H1 (cell line): ENCODE results near the gene APLP1. TPM values are rescaled to one million over a fixed set of nuclear protein-coding genes. Genes with fewer than 3 reads are reported as not detected.

Experiments used
- CTCF ChIA-PET: fragments of 300-600 bp; sonication (Branson Sonifier 250); formaldehyde crosslinking; loops from one replicate; lab custom pipeline; 2021; ENCODE audit not compliant: partially characterized antibody; lab: Charles Lee
- POLR2A ChIA-PET: fragments of 300-600 bp; sonication (Branson Sonifier 250); formaldehyde crosslinking; loops from one replicate; lab custom pipeline; 2021; ENCODE audit warnings: inconsistent platforms; ENCODE audit not compliant: partially characterized antibody; lab: Charles Lee
- DNase-seq, 2 experiments: peaks; one replicate each; pipeline versions ENCODE4 v3.0.0 to v3.0.0-alpha.2; 2010 to 2022; ENCODE audit warnings: low spot score in 2 of 2, low read depth in 1 of 2, mixed read lengths in 1 of 2
- FAIRE-seq: peaks from 2 replicates; lab custom pipeline; 2011; peaks lifted over from hg19 to GRCh38; lab: Jason Lieb, UNC
- H2AFZ ChIP-seq: 2 replicates; pipeline ENCODE4 v1.8.1; 2012; ENCODE audit warnings: low read length, inconsistent platforms
- H2AK5ac ChIP-seq: 2 replicates; pipeline ENCODE4 v1.6.1; 2013; ENCODE audit warnings: low read depth, low read length
- H2BK120ac ChIP-seq: replicated peaks from 2 replicates; pipeline ENCODE3; 2013; ENCODE audit warnings: low read depth, low read length, inconsistent platforms
- H2BK12ac ChIP-seq: 2 replicates; pipeline ENCODE4 v1.6.1; 2013; ENCODE audit warnings: low read depth, low read length
- H2BK15ac ChIP-seq: 2 replicates; pipeline ENCODE4 v1.6.1; 2013; ENCODE audit warnings: low read length
- H2BK20ac ChIP-seq: 2 replicates; pipeline ENCODE4 v1.6.1; 2013; ENCODE audit warnings: low read length
- H2BK5ac ChIP-seq: 2 replicates; pipeline ENCODE4 v1.6.1; 2013; ENCODE audit warnings: low read depth, low read length
- H3K14ac ChIP-seq: 2 replicates; pipeline ENCODE4 v1.6.1; 2013; ENCODE audit warnings: inconsistent platforms; ENCODE audit not compliant: insufficient read length
- H3K18ac ChIP-seq: 2 replicates; pipeline ENCODE4 v1.6.1; 2013; ENCODE audit warnings: low read length; ENCODE audit errors: extremely low read depth
- H3K23ac ChIP-seq: 2 replicates; pipeline ENCODE4 v1.6.1; 2013; ENCODE audit warnings: inconsistent platforms; ENCODE audit not compliant: insufficient read length
- H3K23me2 ChIP-seq: 2 replicates; pipeline ENCODE4 v1.6.1; 2013; ENCODE audit warnings: low read depth, low read length
- H3K27ac ChIP-seq: 2 replicates; pipeline ENCODE4 v1.6.1; 2011; ENCODE audit warnings: low read depth, low read length, inconsistent platforms
- H3K27me3 ChIP-seq, 4 experiments: replicated peaks in 1 of 4; 1 replicate in 1 of 4; 2 replicates in 3 of 4; pipeline versions ENCODE4 v1.6.1 to v1.8.1; 2011 to 2013; ENCODE audit warnings: low read length in 3 of 4, mild to moderate bottlenecking in 3 of 4, inconsistent platforms in 2 of 4, mixed read lengths in 2 of 4, moderate library complexity in 1 of 4; ENCODE audit not compliant: control insufficient read depth in 3 of 4, insufficient read depth in 3 of 4; ENCODE audit errors: extremely low read depth in 1 of 4
- H3K36me3 ChIP-seq, 4 experiments: 2 replicates each; pipeline versions ENCODE4 v1.6.1 to v1.8.1; 2011 to 2013; ENCODE audit warnings: mild to moderate bottlenecking in 4 of 4, low read length in 3 of 4, moderate library complexity in 2 of 4, control low read depth in 1 of 4, inconsistent platforms in 1 of 4; ENCODE audit not compliant: insufficient read depth in 4 of 4, control insufficient read depth in 2 of 4
- H3K4ac ChIP-seq: replicated peaks from 2 replicates; pipeline ENCODE3; 2013; ENCODE audit warnings: low read length, low read depth, mixed read lengths, inconsistent platforms; ENCODE audit not compliant: insufficient read length
- H3K4me1 ChIP-seq, 4 experiments: replicated peaks in 1 of 4; 1 replicate in 1 of 4; 2 replicates in 3 of 4; pipeline versions ENCODE4 v1.6.1 to v1.8.1; 2011 to 2013; ENCODE audit warnings: low read length in 3 of 4, inconsistent platforms in 2 of 4, mixed read lengths in 1 of 4; ENCODE audit not compliant: insufficient read depth in 4 of 4, control insufficient read depth in 3 of 4
- H3K4me2 ChIP-seq, 2 experiments: 2 replicates each; pipeline versions ENCODE4 v1.6.1 to v1.8.1; 2011 to 2013; ENCODE audit warnings: low read depth in 2 of 2, low read length in 2 of 2, control low read depth in 1 of 2, inconsistent platforms in 1 of 2, mild to moderate bottlenecking in 1 of 2; ENCODE audit not compliant: insufficient read depth in 1 of 2
- H3K4me3 ChIP-seq, 4 experiments: fragments of 200-600, 300-600 bp in 1 of 4; sonication (generic), shearing (Covaris generic), sonication (Bioruptor Twin) in 1 of 4; 2 replicates each; pipeline versions ENCODE4 v1.5.1 to v1.8.1; 2011 to 2016; ENCODE audit warnings: low read length in 4 of 4, low read depth in 3 of 4, control low read depth in 2 of 4, inconsistent platforms in 2 of 4, mild to moderate bottlenecking in 2 of 4, mixed read lengths in 1 of 4, moderate library complexity in 1 of 4; ENCODE audit not compliant: insufficient read depth in 2 of 4; ENCODE audit errors: extremely low read depth in 1 of 4
- H3K56ac ChIP-seq: replicated peaks from 2 replicates; pipeline ENCODE3; 2013; ENCODE audit warnings: low read depth, mild to moderate bottlenecking, mixed read lengths, low read length, inconsistent platforms; ENCODE audit not compliant: insufficient read length
- H3K79me1 ChIP-seq: 2 replicates; pipeline ENCODE4 v1.6.1; 2013; ENCODE audit warnings: low read depth, low read length, control low read depth
- H3K79me2 ChIP-seq, 2 experiments: 2 replicates each; pipeline versions ENCODE4 v1.6.1 to v1.8.1; 2012 to 2013; ENCODE audit warnings: low read length in 2 of 2, mild to moderate bottlenecking in 2 of 2, inconsistent platforms in 1 of 2; ENCODE audit not compliant: insufficient read depth in 2 of 2, control insufficient read depth in 1 of 2
- H3K9ac ChIP-seq, 4 experiments: replicated peaks in 1 of 4; 1 replicate in 1 of 4; 2 replicates in 3 of 4; pipeline versions ENCODE4 v1.6.1 to v1.8.1; 2011 to 2013; ENCODE audit warnings: low read depth in 3 of 4, low read length in 3 of 4, control low read depth in 2 of 4, mild to moderate bottlenecking in 2 of 4, moderate library complexity in 2 of 4, inconsistent platforms in 1 of 4; ENCODE audit errors: extremely low read depth in 1 of 4
- H3K9me3 ChIP-seq, 2 experiments: 2 replicates each; pipeline versions ENCODE4 v1.6.1 to v1.8.1; 2012 to 2013; ENCODE audit warnings: mild to moderate bottlenecking in 2 of 2, moderate library complexity in 2 of 2, control low read depth in 1 of 2, inconsistent platforms in 1 of 2, low read depth in 1 of 2, low read length in 1 of 2, mixed read lengths in 1 of 2; ENCODE audit not compliant: insufficient read depth in 2 of 2
- H4K20me1 ChIP-seq, 2 experiments: replicated peaks in 1 of 2; 2 replicates each; pipeline versions ENCODE3 to v1.8.1; 2011 to 2013; ENCODE audit warnings: inconsistent platforms in 2 of 2, low read length in 2 of 2, mild to moderate bottlenecking in 1 of 2; ENCODE audit not compliant: insufficient read depth in 2 of 2, control insufficient read depth in 1 of 2
- H4K5ac ChIP-seq: 2 replicates; pipeline ENCODE4 v1.6.1; 2013; ENCODE audit warnings: low read length, low read depth, mixed read lengths, inconsistent platforms; ENCODE audit not compliant: insufficient read length
- H4K8ac ChIP-seq: 2 replicates; pipeline ENCODE4 v1.8.0; 2013; ENCODE audit warnings: mild to moderate bottlenecking, moderate library complexity, low read length, inconsistent platforms; ENCODE audit not compliant: insufficient read depth; ENCODE audit errors: extremely low read depth
- H4K91ac ChIP-seq: replicated peaks from 2 replicates; pipeline ENCODE3; 2013; ENCODE audit warnings: low read length, mixed read lengths, inconsistent platforms; ENCODE audit not compliant: insufficient read length
- ASH2L ChIP-seq: fragments of 200-600, 300-600 bp; sonication (generic); IDR thresholded peaks from one replicate; pipeline ENCODE4 v1.7.1; 2017; ENCODE audit warnings: low read length
- BRCA1 ChIP-seq: IDR thresholded peaks from 2 replicates; pipeline ENCODE4 v1.6.1; 2012; ENCODE audit warnings: low read depth, low read length, improper control_type of control experiment
- CBX8 ChIP-seq: fragments of 300-800, 300-1000 bp; sonication (generic); IDR thresholded peaks from 2 replicates; pipeline ENCODE4 v1.7.1; 2016; ENCODE audit warnings: low read depth, low read length, borderline replicate concordance
- CHD1 ChIP-seq: IDR thresholded peaks from 2 replicates; pipeline ENCODE4 v1.6.1; 2012; ENCODE audit warnings: low read depth, low read length, improper control_type of control experiment
- CTBP2 ChIP-seq: IDR thresholded peaks from 2 replicates; pipeline ENCODE4 v1.7.0; 2011; ENCODE audit warnings: borderline replicate concordance, mild to moderate bottlenecking, moderate library complexity, mixed read lengths, low read length; ENCODE audit not compliant: insufficient read depth, insufficient read length
- JUN ChIP-seq: IDR thresholded peaks from 2 replicates; pipeline ENCODE4 v1.6.1; 2011; ENCODE audit warnings: low read depth, mild to moderate bottlenecking, improper control_type of control experiment, low read length
- MAFK ChIP-seq: IDR thresholded peaks from 2 replicates; pipeline ENCODE4 v1.6.1; 2012; ENCODE audit warnings: low read depth, mild to moderate bottlenecking, improper control_type of control experiment, low read length
- NANOG ChIP-seq: IDR thresholded peaks from 2 replicates; pipeline ENCODE4 v1.6.1; 2011; ENCODE audit warnings: low read length, low read depth, mild to moderate bottlenecking, inconsistent platforms; ENCODE audit not compliant: insufficient read depth, poor library complexity, severe bottlenecking
- POU5F1 ChIP-seq: IDR thresholded peaks from 2 replicates; pipeline ENCODE4 v1.6.1; 2011; ENCODE audit warnings: low read depth, mild to moderate bottlenecking, low read length, moderate library complexity
- RAD21 ChIP-seq, 2 experiments: IDR thresholded peaks in 1 of 2; conservative IDR thresholded peaks in 1 of 2; 2 replicates each; pipeline ENCODE4 v1.6.1; 2011; ENCODE audit warnings: low read depth in 2 of 2, low read length in 2 of 2, improper control_type of control experiment in 1 of 2, inconsistent platforms in 1 of 2, mild to moderate bottlenecking in 1 of 2, moderate library complexity in 1 of 2
- SAP30 ChIP-seq: fragments of 300-600 bp; sonication (generic); IDR thresholded peaks from 2 replicates; pipeline ENCODE4 v1.7.1; 2012; ENCODE audit warnings: low read length, moderate library complexity, mild to moderate bottlenecking, inconsistent platforms; ENCODE audit not compliant: insufficient read depth, insufficient replicate concordance
- SIX5 ChIP-seq: IDR thresholded peaks from 2 replicates; pipeline ENCODE4 v1.6.1; 2011; ENCODE audit warnings: mild to moderate bottlenecking, low read depth, low read length
- SP2 ChIP-seq: IDR thresholded peaks from 2 replicates; pipeline ENCODE4 v1.6.1; 2012; ENCODE audit warnings: mild to moderate bottlenecking, low read length, inconsistent platforms
- TAF7 ChIP-seq: optimal IDR thresholded peaks from 2 replicates; pipeline ENCODE3; 2011; ENCODE audit warnings: low read depth, mild to moderate bottlenecking, inconsistent platforms, low read length, moderate library complexity, borderline replicate concordance
- WGBS, 2 experiments: shearing (Covaris generic) in 1 of 2; methylation state at CpG; one replicate each; pipeline versions ENCODE4 v1.1.6 to v1.1.7; 2013 to 2015; ENCODE audit warnings: low lambda C conversion rate in 2 of 2, mixed read lengths in 2 of 2, inconsistent platforms in 1 of 2, low coverage in 1 of 2, missing lambda C conversion rate in 1 of 2; ENCODE audit not compliant: insufficient replicate concordance in 2 of 2, insufficient coverage in 1 of 2, insufficient read length in 1 of 2; ENCODE audit errors: extremely low coverage in 1 of 2, missing lambda C conversion rate in 1 of 2; 5-methylcytosine and 5-hydroxymethylcytosine counted together
- polyA plus RNA-seq, 7 experiments: library from polyadenylated mRNA; depleted of rRNA in 3 of 7; stranded (reverse) in 5 of 7; unstranded in 2 of 7; fragments of >200 nt in 5 of 7; fragments of 200-250 nt in 2 of 7; gene quantifications; 1 replicate in 5 of 7; 2 replicates in 1 of 7; 4 replicates in 1 of 7; pipeline versions ENCODE4 v1.2.1 to v1.2.3, GENCODE V29; 2011 to 2013; ENCODE audit warnings: missing spikeins in 2 of 7, mixed read lengths in 2 of 7
- total RNA-seq: library from RNA; stranded (reverse); fragmentation: NEBNext Ultra II Directional; extraction: Animal tissue kit (Norgen Biotek cat#: 25700); gene quantifications from 2 replicates; pipeline ENCODE4 v1.2.1, GENCODE V29; 2021

Gene APLP1
- total and polyA plus RNA-seq, 2 of the 8 experiments (the other 6 are each of a cell fraction or from before 2014, with no cell fraction given), result 19.9 to 22.0 TPM

DNA sequence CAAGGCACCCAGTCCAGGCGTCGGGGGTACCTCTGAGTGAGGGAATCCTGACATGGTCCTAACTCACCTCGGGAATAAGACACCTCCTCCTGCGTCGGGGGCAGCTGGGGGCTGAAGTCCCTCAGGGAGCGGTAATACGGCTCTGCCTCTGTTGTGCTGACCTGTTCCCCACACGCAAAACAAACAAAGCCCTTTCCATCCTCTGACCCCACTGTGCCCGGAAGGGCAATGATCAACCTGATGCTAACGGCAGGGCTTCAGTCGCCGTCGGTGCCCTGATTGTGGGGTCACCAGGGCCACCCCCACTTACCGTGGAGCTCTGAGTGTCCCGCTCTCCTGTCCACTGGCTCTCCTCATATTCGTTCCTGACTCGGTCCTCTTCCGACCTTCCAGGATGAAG is 37.4 kb upstream of the APLP1 start:
- H2BK20ac ChIP-seq, result no peak overlapping the region
- no peak overlapping the region for H2AK5ac ChIP-seq
- H3K18ac ChIP-seq, result no peak overlapping the region
- no peak overlapping the region for H3K4me2 ChIP-seq
- no peaks in the 10 kb centered on the region for H3K79me1 ChIP-seq
- H3K23me2 ChIP-seq, result no peaks in the 10 kb centered on the region
- DNase-seq, result no peak
- no peak overlapping the region for H4K91ac ChIP-seq
- no peak for FAIRE-seq
- no peaks in the 10 kb centered on the region; a peak in 2 of 7 replicates for H3K4me1 ChIP-seq
- H2BK120ac ChIP-seq, result no peak overlapping the region
- H3K27ac ChIP-seq, result no peak overlapping the region
- H3K9ac ChIP-seq, result no peak overlapping the region
- POLR2A ChIA-PET, result no interaction called here
- H2BK12ac ChIP-seq, result no peak overlapping the region
- no peaks in the 10 kb centered on the region for H3K9me3 ChIP-seq
- CTCF ChIA-PET, result interaction anchor here (3.1 kb wide), 1 partner anchor 11 kb away, joined by 10 read pairs; no protein-coding TSS in a partner anchor
- no peaks in the 10 kb centered on the region for H3K36me3 ChIP-seq
- H3K56ac ChIP-seq, result no peak overlapping the region
- 75% methylated on average over 18 of the region's 18 CpGs; no CpG with 5 or more reads in 1 of the 2 experiments for WGBS, 2 experiments
- no peaks in the 10 kb centered on the region for H4K20me1 ChIP-seq
- no peak overlapping the region for H4K8ac ChIP-seq
- no peak overlapping the region for H3K4ac ChIP-seq
- no peak overlapping the region for H2BK5ac ChIP-seq
- H2AFZ ChIP-seq, result no peak overlapping the region
- H3K27me3 ChIP-seq, result no peaks in the 10 kb centered on the region; a peak in 2 of 7 replicates
- no peak overlapping the region for H3K4me3 ChIP-seq
- H3K14ac ChIP-seq, result no peak overlapping the region
- no peaks in the 10 kb centered on the region for H3K79me2 ChIP-seq
- no peak overlapping the region for H4K5ac ChIP-seq
- H2BK15ac ChIP-seq, result no peak overlapping the region
- no peak overlapping the region for H3K23ac ChIP-seq
- TF ChIP-seq SIX5 (no peak), JUN (no peak), CTBP2 (no peak), CHD1 (no peak), NANOG (no peak), POU5F1 (no peak), SAP30 (no peak), RAD21 (IDR thresholded peaks at IDR 0.05 in 1 of 2, conservative IDR thresholded peaks at IDR 0.05 in 1 of 2; ENCODE audit: low read depth in 2 of 2, low read length in 2 of 2) (no peak), SP2 (no peak), MAFK (no peak), TAF7 (no peak), CBX8 (no peak), ASH2L (no peak), BRCA1 (no peak)
